Ovary (tissue), 9 donors: Measurements from ENCODE around the gene RNF14. TPM values are rescaled to one million over a fixed set of nuclear protein-coding genes. Genes with fewer than 3 reads are reported as not detected.

Source experiments
- DNase-seq, 5 donors: peaks; one replicate each; pipeline ENCODE4 v3.0.0-alpha.2; 2019 to 2020
- H3K27ac ChIP-seq, 2 donors: fragments of 200-600 bp; one replicate each; pipeline versions ENCODE4 v1.5.1 to v1.8.0; 2019 to 2022
- H3K27me3 ChIP-seq: fragments of 200-600 bp; one replicate; pipeline ENCODE4 v1.8.0; 2022
- H3K36me3 ChIP-seq: fragments of 200-600 bp; sonication (generic); one replicate; pipeline ENCODE4 v1.5.1; 2019
- H3K4me1 ChIP-seq: one replicate; pipeline ENCODE4 v1.8.1; 2013; ENCODE audit warnings: mild to moderate bottlenecking, moderate library complexity; ENCODE audit not compliant: insufficient read depth
- H3K4me3 ChIP-seq: fragments of 200-600 bp; sonication (generic); one replicate; pipeline ENCODE4 v1.5.1; 2017
- H3K9me3 ChIP-seq, 2 donors: fragments of 200-600 bp in 1 of 2; sonication (generic) in 1 of 2; one replicate each; pipeline versions ENCODE4 v1.5.1 to v1.8.1; 2013 to 2019; ENCODE audit warnings: mild to moderate bottlenecking in 1 of 2, moderate library complexity in 1 of 2
- EP300 ChIP-seq: sonication (generic); formaldehyde crosslinking; IDR thresholded peaks from one replicate; pipeline ENCODE4 v1.6.1; 2017; ENCODE audit warnings: antibody characterized with exemption
- POLR2A ChIP-seq: fragments of 450-650 bp; IDR thresholded peaks from one replicate; pipeline ENCODE4 v1.6.1; 2017; ENCODE audit warnings: antibody characterized with exemption, mild to moderate bottlenecking, moderate library complexity
- WGBS, 3 donors: extraction: QIAGEN DNeasy Blood & Tissue Kit in 1 of 3; methylation state at CpG; one replicate each; pipeline versions ENCODE4 v1.1.5 to v1.1.7; 2013 to 2017; 5-methylcytosine and 5-hydroxymethylcytosine counted together
- intact Hi-C, 4 donors: fragments of 100-400 bp; cut with DNase I; formaldehyde crosslinking; loops; one replicate each; pipeline versions ENCODE4 v1.11.0 to v1.15.1; 2022 to 2023
- polyA plus RNA-seq, 2 donors: library from polyadenylated mRNA; stranded (reverse); fragments of 200-250 nt in 1 of 2; fragments of 350-450 nt in 1 of 2; fragmentation: Illumina TruSeq in 1 of 2; extraction: RNeasy Lipid Tissue Mini Kit (QIAGEN cat#74804) in 1 of 2; gene quantifications; one replicate each; pipeline ENCODE4 v1.2.3, GENCODE V29; 2013 to 2014
- total RNA-seq, 7 donors: library from RNA; depleted of rRNA in 2 of 7; stranded (reverse); fragments of >200 nt in 2 of 7; fragmentation: NEBNext Ultra II Directional in 3 of 7; extraction: Animal tissue kit (Norgen Biotek cat#: 25700) in 3 of 7; gene quantifications; one replicate each; pipeline versions ENCODE4 v1.1.0 to v1.2.4, GENCODE V29; 2016 to 2023
- TF ChIP-seq, protein P1 (sequence below), 3 donors: fragments of 450-650 bp in 2 of 3; fragments of 200-600 bp in 1 of 3; IDR thresholded peaks; one replicate each; pipeline versions ENCODE4 v1.5.1 to v1.8.0; 2016 to 2022; ENCODE audit warnings: antibody characterized with exemption in 3 of 3, mild to moderate bottlenecking in 1 of 3
- donor health status: DM: no; HTN: no; CAD: no; lungs with moderate emphysema.
- donor health status: DM: no; HTN: no; CAD: no.
- donor health status: Bipolar disorder and iron deficiency.
- donor health status: DM: yes; HTN: yes; CAD: no.
- donor health status: DM: no; HTN: no; CAD: no.
- donor health status: DM: yes; HTN: yes; CAD: no.

RNF14 gene
- total and polyA plus RNA-seq, 9 donors = 26.0 to 74.9 (median 42.6) TPM

DNA sequence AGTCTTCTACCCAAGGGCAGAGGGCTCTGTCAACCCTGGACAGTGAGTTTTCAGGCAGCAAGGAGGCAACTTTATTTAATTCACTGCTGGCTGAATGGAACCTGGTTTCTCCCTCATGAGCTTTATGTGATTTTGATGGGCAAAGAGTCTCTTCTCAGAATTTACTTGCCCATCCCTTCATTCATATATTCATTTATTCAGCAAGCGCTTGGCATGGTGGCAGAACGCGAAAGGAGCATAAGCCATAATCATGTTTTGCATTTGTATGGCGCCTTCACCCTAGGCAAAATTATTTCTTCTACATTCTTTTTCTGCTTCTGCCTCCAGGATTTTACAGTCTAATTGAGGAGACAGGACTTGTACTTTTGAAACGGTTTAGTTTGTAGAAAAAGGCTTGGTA, 37.2 kb upstream of the RNF14 start:
- Histone ChIP-seq H3K4me1 (no peaks in the 10 kb centered on the region), H3K36me3 (no peaks in the 10 kb centered on the region), H3K9me3 (no peaks in the 10 kb centered on the region), H3K27me3 (no peaks in the 10 kb centered on the region), H3K27ac (no peak overlapping the region), H3K4me3 (no peak overlapping the region)
- WGBS, 3 donors = 90 to 95% (median 93%) methylated on average over 5 of the region's 5 CpGs
- TF ChIP-seq POLR2A = no peak
- TF ChIP-seq, protein P1, sequence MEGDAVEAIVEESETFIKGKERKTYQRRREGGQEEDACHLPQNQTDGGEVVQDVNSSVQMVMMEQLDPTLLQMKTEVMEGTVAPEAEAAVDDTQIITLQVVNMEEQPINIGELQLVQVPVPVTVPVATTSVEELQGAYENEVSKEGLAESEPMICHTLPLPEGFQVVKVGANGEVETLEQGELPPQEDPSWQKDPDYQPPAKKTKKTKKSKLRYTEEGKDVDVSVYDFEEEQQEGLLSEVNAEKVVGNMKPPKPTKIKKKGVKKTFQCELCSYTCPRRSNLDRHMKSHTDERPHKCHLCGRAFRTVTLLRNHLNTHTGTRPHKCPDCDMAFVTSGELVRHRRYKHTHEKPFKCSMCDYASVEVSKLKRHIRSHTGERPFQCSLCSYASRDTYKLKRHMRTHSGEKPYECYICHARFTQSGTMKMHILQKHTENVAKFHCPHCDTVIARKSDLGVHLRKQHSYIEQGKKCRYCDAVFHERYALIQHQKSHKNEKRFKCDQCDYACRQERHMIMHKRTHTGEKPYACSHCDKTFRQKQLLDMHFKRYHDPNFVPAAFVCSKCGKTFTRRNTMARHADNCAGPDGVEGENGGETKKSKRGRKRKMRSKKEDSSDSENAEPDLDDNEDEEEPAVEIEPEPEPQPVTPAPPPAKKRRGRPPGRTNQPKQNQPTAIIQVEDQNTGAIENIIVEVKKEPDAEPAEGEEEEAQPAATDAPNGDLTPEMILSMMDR (IDR thresholded peaks at IDR 0.05) = no peak
- intact Hi-C loops = no loop called here
- DNase-seq = no peak

DNA sequence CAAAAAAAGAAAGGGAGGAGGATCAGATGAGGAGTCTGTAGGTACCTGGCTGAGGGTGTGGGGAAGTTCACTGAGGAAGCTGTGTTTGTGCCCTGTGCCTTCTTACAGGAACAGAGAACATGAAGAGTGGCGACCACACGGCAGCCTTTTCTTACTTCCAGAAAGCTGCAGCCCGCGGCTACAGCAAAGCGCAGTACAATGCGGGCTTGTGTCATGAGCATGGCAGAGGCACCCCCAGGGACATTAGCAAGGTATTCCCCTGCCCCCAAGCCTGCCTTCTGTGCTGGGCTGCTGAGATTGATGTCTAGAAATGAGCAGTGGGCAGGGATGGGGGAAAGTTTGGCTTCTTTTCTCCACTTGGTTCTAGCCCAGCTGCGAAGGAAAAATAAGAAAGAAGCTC, 35.8 kb upstream of the RNF14 start:
- Histone ChIP-seq H3K4me1 (no peaks in the 10 kb centered on the region), H3K27ac (no peak overlapping the region), H3K36me3 (no peaks in the 10 kb centered on the region), H3K9me3 (no peaks in the 10 kb centered on the region), H3K27me3 (no peaks in the 10 kb centered on the region), H3K4me3 (no peak overlapping the region)
- WGBS, 3 donors = 93 to 95% (median 94%) methylated on average over 7 of the region's 7 CpGs
- no peak for DNase-seq
- TF ChIP-seq, protein P1 (IDR thresholded peaks at IDR 0.05) = no peak
- TF ChIP-seq EP300 (no peak), POLR2A (no peak)
- intact Hi-C loops = no loop called here

DNA sequence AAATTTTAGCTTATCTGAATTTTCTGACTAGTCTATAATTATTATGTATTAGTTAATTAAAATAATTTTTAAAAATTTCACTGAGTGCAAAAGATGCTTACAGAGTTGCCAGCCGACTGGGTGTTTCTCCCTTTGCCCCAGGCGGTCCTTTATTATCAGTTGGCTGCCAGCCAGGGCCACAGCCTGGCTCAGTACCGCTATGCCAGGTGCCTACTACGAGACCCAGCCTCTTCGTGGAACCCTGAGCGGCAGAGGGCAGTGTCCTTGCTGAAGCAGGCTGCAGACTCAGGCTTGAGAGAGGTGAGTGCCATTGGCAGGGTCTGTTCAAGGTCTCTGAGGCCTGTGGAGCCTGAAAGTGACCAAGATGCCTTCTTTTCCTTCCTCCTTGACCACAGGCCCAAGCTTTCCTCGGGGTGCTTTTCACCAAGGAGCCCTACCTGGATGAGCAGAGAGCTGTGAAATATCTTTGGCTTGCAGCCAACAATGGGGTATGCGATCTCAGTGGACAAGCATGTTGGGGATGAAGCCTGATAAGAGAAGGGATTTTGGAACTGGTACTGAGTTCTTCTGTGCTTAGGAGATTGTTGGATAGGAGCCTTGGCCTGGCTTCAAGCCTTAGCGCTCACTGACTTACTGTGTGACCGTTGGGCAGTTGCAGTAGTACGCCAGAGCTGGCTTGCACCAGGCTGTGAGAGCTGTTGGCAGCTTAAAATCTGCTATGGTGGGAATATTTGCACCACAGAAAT, 34.6 kb upstream of the RNF14 start:
- no peaks in the 10 kb centered on the region for H3K9me3 ChIP-seq
- H3K27me3 ChIP-seq = no peaks in the 10 kb centered on the region
- TF ChIP-seq POLR2A (no peak), EP300 (no peak)
- TF ChIP-seq, protein P1 (IDR thresholded peaks at IDR 0.05) = no peak
- no peaks in the 10 kb centered on the region for H3K4me1 ChIP-seq
- DNase-seq = no peak
- no peak overlapping the region for H3K4me3 ChIP-seq
- no peaks in the 10 kb centered on the region for H3K36me3 ChIP-seq
- H3K27ac ChIP-seq = no peak overlapping the region
- intact Hi-C loops = no loop called here
- WGBS, 3 donors = 70 to 76% (median 72%) methylated on average over 11 of the region's 11 CpGs

DNA sequence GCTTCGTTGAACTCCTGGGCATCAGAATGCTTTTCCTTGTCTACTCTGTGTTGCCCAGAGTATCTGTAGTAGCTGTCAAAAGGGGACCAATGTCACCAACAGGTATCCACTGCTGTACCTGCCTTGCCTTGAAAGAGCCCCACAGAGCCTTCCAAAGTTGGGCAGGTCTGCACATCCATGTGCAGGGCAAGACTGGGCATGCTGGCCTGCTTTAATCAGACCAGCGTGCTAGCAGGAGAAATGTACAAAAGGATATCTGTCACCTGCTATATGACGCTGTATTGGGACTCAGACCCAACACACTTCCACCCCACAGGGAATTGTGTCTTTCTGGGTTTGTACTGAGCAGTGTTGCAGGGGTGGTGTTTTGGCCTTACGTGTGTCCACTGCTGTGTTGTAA, 33.4 kb upstream of the RNF14 start:
- H3K4me3 ChIP-seq = no peak overlapping the region
- no peaks in the 10 kb centered on the region for H3K27me3 ChIP-seq
- intact Hi-C loops = no loop called here
- no peaks in the 10 kb centered on the region for H3K9me3 ChIP-seq
- DNase-seq = no peak
- TF ChIP-seq POLR2A = no peak
- TF ChIP-seq, protein P1 (IDR thresholded peaks at IDR 0.05) = no peak
- no peak for TF ChIP-seq EP300
- no peaks in the 10 kb centered on the region for H3K4me1 ChIP-seq
- H3K36me3 ChIP-seq = no peaks in the 10 kb centered on the region
- no peak overlapping the region for H3K27ac ChIP-seq
- 87 to 94% (median 89%) methylated on average over 4 of the region's 4 CpGs for WGBS, 3 donors
